ENCODE results near the gene SYNPO2.

DNA sequence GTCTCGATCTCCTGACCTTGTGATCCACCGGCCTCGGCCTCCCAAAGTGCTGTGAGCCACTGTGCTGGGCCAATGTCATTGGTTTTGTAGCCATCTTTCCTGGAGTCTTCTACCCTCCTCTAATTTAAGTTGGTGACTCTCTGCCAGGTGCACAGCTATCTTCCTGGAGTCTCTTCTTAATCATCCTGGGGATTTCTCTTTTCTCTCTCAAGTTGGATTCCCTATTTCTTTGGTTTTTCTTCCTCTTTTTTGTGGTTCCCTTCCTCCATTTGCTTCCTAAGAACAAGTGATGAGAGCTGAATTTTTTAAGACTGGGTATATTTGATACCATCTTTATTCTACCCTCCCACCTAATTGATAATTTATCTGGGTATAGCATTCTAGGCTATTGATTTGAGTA lies 113.8 kb downstream of the SYNPO2 start:
- TF ChIP-seq, protein P1, sequence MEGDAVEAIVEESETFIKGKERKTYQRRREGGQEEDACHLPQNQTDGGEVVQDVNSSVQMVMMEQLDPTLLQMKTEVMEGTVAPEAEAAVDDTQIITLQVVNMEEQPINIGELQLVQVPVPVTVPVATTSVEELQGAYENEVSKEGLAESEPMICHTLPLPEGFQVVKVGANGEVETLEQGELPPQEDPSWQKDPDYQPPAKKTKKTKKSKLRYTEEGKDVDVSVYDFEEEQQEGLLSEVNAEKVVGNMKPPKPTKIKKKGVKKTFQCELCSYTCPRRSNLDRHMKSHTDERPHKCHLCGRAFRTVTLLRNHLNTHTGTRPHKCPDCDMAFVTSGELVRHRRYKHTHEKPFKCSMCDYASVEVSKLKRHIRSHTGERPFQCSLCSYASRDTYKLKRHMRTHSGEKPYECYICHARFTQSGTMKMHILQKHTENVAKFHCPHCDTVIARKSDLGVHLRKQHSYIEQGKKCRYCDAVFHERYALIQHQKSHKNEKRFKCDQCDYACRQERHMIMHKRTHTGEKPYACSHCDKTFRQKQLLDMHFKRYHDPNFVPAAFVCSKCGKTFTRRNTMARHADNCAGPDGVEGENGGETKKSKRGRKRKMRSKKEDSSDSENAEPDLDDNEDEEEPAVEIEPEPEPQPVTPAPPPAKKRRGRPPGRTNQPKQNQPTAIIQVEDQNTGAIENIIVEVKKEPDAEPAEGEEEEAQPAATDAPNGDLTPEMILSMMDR (IDR thresholded peaks at IDR 0.05) = no peak
- no peak for TF ChIP-seq POLR2AphosphoS5 (IDR thresholded peaks at IDR 0.05; ENCODE audit: insufficient read depth in 1 of 2, low read depth in 1 of 2)

Data from vagina (tissue), 2 donors.